ENCODE results near the gene ADK. TPM values are rescaled to one million over a fixed set of nuclear protein-coding genes. Genes with fewer than 3 reads are reported as not detected.

The ADK gene
- total and polyA plus RNA-seq, 2 donors from 2014 or later = 33.0 to 38.3 TPM

GRCh38 chr10:74171625-74172024, 20.6 kb downstream of the ADK start:
- Histone ChIP-seq H3K9me3 (ENCODE audit: control insufficient read depth in 2 of 3, insufficient read depth in 1 of 3, low read length in 3 of 3) (no peaks in the 10 kb centered on the region), H3K9ac (ENCODE audit: low read length in 3 of 3) (no peak overlapping the region), H3K36me3 (ENCODE audit: control insufficient read depth in 2 of 3, insufficient read depth in 3 of 3, low read length in 3 of 3) (no peaks in the 10 kb centered on the region), H3K4me3 (ENCODE audit: low read length in 3 of 3) (no peak overlapping the region), H3K27me3 (ENCODE audit: control insufficient read depth, insufficient read depth, low read length) (no peaks in the 10 kb centered on the region), H3K27ac (ENCODE audit: low read depth in 2 of 2, low read length in 2 of 2) (no peak overlapping the region), H3K4me1 (ENCODE audit: control insufficient read depth in 2 of 3, insufficient read depth in 2 of 3, low read depth in 1 of 3, low read length in 3 of 3) (peaks cover 0 to 8% (median 0%) of the 10 kb centered on the region in 3 donors)
- no peak for FAIRE-seq
- no peak for TF ChIP-seq CTCF (IDR thresholded peaks at IDR 0.05; ENCODE audit: borderline replicate concordance, extremely low read depth, insufficient read depth)
- DNase-seq = no peak
- intact Hi-C loops (cut with DNase I) = no loop called here

- Histone ChIP-seq H3K36me3 (ENCODE audit: control insufficient read depth in 2 of 3, insufficient read depth in 3 of 3, low read length in 3 of 3) (no peaks in the 10 kb centered on the region), H3K27me3 (ENCODE audit: control insufficient read depth, insufficient read depth, low read length) (no peaks in the 10 kb centered on the region), H3K4me3 (ENCODE audit: low read length in 3 of 3) (no peak overlapping the region), H3K9ac (ENCODE audit: low read length in 3 of 3) (no peak overlapping the region), H3K27ac (ENCODE audit: low read depth in 2 of 2, low read length in 2 of 2) (peak overlapping the region in 1 of 2 donors; percentile 20), H3K9me3 (ENCODE audit: control insufficient read depth in 2 of 3, insufficient read depth in 1 of 3, low read length in 3 of 3) (no peaks in the 10 kb centered on the region), H3K4me1 (ENCODE audit: control insufficient read depth in 2 of 3, insufficient read depth in 2 of 3, low read depth in 1 of 3, low read length in 3 of 3) (peaks cover 0 to 8% (median 0%) of the 10 kb centered on the region in 3 donors)
- peak in 1 of 5 donors; percentile 39 for DNase-seq
- TF ChIP-seq CTCF (IDR thresholded peaks at IDR 0.05; ENCODE audit: borderline replicate concordance, extremely low read depth, insufficient read depth) = no peak
- FAIRE-seq = no peak
- intact Hi-C loops (cut with DNase I) = no loop called here
Measured at GRCh38 chr10:74174521-74174920, 23.5 kb downstream of the ADK start.

- intact Hi-C loops (cut with DNase I) = no loop called here
- FAIRE-seq (no peak), DNase-seq (no peak)
- peak overlapping the region; percentile 83 to 96 (median 90) for H3K9ac ChIP-seq (ENCODE audit: low read length in 3 of 3)
- H3K27ac ChIP-seq (ENCODE audit: low read depth in 2 of 2, low read length in 2 of 2) = peak overlapping the region; percentile 87 to 96
- peak overlapping the region; percentile 91 to 100 (median 93) for H3K4me3 ChIP-seq (ENCODE audit: low read length in 3 of 3)
- no peaks in the 10 kb centered on the region for H3K27me3 ChIP-seq (ENCODE audit: control insufficient read depth, insufficient read depth, low read length)
- TF ChIP-seq CTCF (IDR thresholded peaks at IDR 0.05; ENCODE audit: borderline replicate concordance, extremely low read depth, insufficient read depth) = no peak
- H3K9me3 ChIP-seq (ENCODE audit: control insufficient read depth in 2 of 3, insufficient read depth in 1 of 3, low read length in 3 of 3) = no peaks in the 10 kb centered on the region
- no peaks in the 10 kb centered on the region for H3K36me3 ChIP-seq (ENCODE audit: control insufficient read depth in 2 of 3, insufficient read depth in 3 of 3, low read length in 3 of 3)
- H3K4me1 ChIP-seq (ENCODE audit: control insufficient read depth in 2 of 3, insufficient read depth in 2 of 3, low read depth in 1 of 3, low read length in 3 of 3) = peaks cover 0 to 8% (median 0%) of the 10 kb centered on the region in 3 donors
Measured at GRCh38 chr10:74175510-74176379, 24.7 kb downstream of the ADK start.
